GM12891 (cell line): ENCODE results near the gene CHST2.

Experiments used
- POLR2A ChIP-seq: IDR thresholded peaks from 2 replicates; pipeline ENCODE4 v1.6.1; 2011; ENCODE audit warnings: low read depth, low read length, control low read depth
- POLR2AphosphoS5 ChIP-seq: IDR thresholded peaks from 2 replicates; pipeline ENCODE4 v1.6.1; 2011; ENCODE audit warnings: low read depth, low read length, control low read depth
- SPI1 ChIP-seq: IDR thresholded peaks from 2 replicates; pipeline ENCODE4 v1.6.1; 2011; ENCODE audit warnings: low read depth, low read length, control low read depth
- TAF1 ChIP-seq: IDR thresholded peaks from 2 replicates; pipeline ENCODE4 v1.6.1; 2011; ENCODE audit warnings: low read depth, low read length, control low read depth

DNA sequence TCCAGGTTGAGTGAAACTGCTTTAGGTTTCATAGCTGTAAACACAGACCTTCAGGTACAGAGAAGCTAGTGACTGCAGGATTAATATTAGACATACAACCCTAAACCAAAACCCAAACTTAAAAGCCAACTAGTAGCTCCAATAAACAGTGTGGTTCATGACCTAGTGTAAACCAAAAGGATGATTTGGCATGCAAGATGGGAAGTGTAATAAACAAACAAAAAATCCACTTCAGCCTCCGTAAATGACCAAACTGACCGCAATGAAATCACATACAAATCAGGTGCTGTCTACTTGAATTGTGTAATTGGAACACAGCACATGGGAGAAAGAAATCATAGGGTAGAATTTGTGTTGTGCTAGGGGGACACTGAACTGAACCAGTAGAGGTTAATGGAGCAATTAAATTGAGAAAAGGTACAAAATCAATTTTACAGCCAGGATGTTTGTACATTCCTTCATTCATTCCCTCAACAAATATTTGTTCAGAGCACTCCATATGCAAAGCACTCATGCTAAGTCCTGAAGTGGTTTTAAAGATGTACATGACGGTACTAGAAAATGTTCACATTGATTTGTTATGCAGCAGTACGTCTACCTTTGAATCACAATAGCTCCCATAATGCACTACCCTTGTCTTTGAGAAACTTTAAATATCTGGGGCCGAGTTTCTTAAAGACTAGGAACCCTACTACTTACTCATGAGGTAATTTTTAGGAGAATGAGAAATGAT is 21.4 kb upstream of the CHST2 start:
- no peak for TF ChIP-seq TAF1
- no peak for TF ChIP-seq SPI1
- no peak for TF ChIP-seq POLR2AphosphoS5
- TF ChIP-seq POLR2A, result no peak
